GM23248 (cell line): Measurements from ENCODE around the gene KIF1A.

Source experiments
- EZH2 ChIP-seq: fragments of 200-600 bp; sonication (generic); IDR thresholded peaks from 2 replicates; pipeline ENCODE4 v1.6.1; 2018; ENCODE audit warnings: antibody characterized with exemption, mild to moderate bottlenecking; ENCODE audit not compliant: insufficient read depth, poor library complexity, severe bottlenecking
- EZH2phosphoT487 ChIP-seq: fragments of 200-600 bp; sonication (generic); IDR thresholded peaks from 2 replicates; pipeline ENCODE4 v1.6.1; 2018; ENCODE audit warnings: antibody characterized with exemption, moderate library complexity, mild to moderate bottlenecking, low read depth; ENCODE audit not compliant: insufficient read depth

- TF ChIP-seq EZH2 (no peak), EZH2phosphoT487 (no peak)
Measured at GRCh38 chr2:240864475-240864874, 44.5 kb upstream of the KIF1A start.
